Endothelial cell of umbilical vein (primary cell): ENCODE measurements around the gene EEF1B2. TPM values are rescaled to one million over a fixed set of nuclear protein-coding genes. Genes with fewer than 3 reads are reported as not detected.

Experiments used
- BruUV-seq: library from RNA; stranded (reverse); fragments of 400-500 nt; replicated peaks from 2 replicates; lab custom pipeline; 2021; lab: Mats Ljungman, UMichigan
- CTCF ChIA-PET: fragments of 300-600, 350-600 bp; sonication (Branson Sonifier 250); formaldehyde crosslinking; loops from one replicate; lab custom pipeline; 2021; ENCODE audit warnings: antibody characterized with exemption, inconsistent platforms; lab: Charles Lee
- POLR2A ChIA-PET: fragments of 300-600, 350-600 bp; sonication (Branson Sonifier 250); formaldehyde crosslinking; loops from one replicate; lab custom pipeline; 2021; ENCODE audit warnings: antibody characterized with exemption, inconsistent platforms; lab: Charles Lee
- DNase-seq: peaks from one replicate; pipeline ENCODE4 v3.0.0-alpha.2; 2011; ENCODE audit warnings: low read depth, low spot score
- FAIRE-seq: peaks from 2 replicates; lab custom pipeline; 2011; peaks lifted over from hg19 to GRCh38; lab: Jason Lieb, UNC
- H2AFZ ChIP-seq: 2 replicates; pipeline ENCODE4 v1.6.0; 2012; ENCODE audit warnings: low read depth, low read length, control low read depth, inconsistent platforms
- H3K27ac ChIP-seq: 2 replicates; pipeline ENCODE4 v1.5.1; 2011; ENCODE audit warnings: low read depth, mild to moderate bottlenecking, control low read depth, low read length, moderate library complexity; ENCODE audit not compliant: insufficient read depth
- H3K27me3 ChIP-seq, 2 experiments: 2 replicates each; pipeline versions ENCODE4 v1.6.0 to v1.6.1; 2011; ENCODE audit warnings: low read length in 2 of 2, mixed read lengths in 1 of 2; ENCODE audit not compliant: control insufficient read depth in 2 of 2, insufficient read depth in 2 of 2
- H3K36me3 ChIP-seq, 2 experiments: 2 replicates in 1 of 2; 3 replicates in 1 of 2; pipeline ENCODE4 v1.5.1; 2011; ENCODE audit warnings: low read length in 2 of 2, mild to moderate bottlenecking in 1 of 2, moderate library complexity in 1 of 2; ENCODE audit not compliant: control insufficient read depth in 2 of 2, insufficient read depth in 2 of 2; ENCODE audit errors: extremely low read depth in 1 of 2
- H3K4me1 ChIP-seq: 3 replicates; pipeline ENCODE4 v1.5.1; 2011; ENCODE audit warnings: mild to moderate bottlenecking, low read length; ENCODE audit not compliant: control insufficient read depth, insufficient read depth; ENCODE audit errors: extremely low read depth
- H3K4me2 ChIP-seq: 2 replicates; pipeline ENCODE4 v1.6.1; 2011; ENCODE audit warnings: low read length, control low read depth, mixed read lengths; ENCODE audit not compliant: insufficient read depth
- H3K4me3 ChIP-seq, 3 experiments: fragments of 200-600 bp in 1 of 3; sonication (generic), shearing (Covaris generic) in 1 of 3; replicated peaks in 1 of 3; 2 replicates each; pipeline ENCODE4 v1.5.1; 2011 to 2016; ENCODE audit warnings: control low read depth in 3 of 3, low read length in 3 of 3, mild to moderate bottlenecking in 2 of 3, inconsistent platforms in 1 of 3, low read depth in 1 of 3, moderate library complexity in 1 of 3; ENCODE audit not compliant: insufficient read depth in 1 of 3
- H3K79me2 ChIP-seq: 2 replicates; pipeline ENCODE4 v1.6.0; 2012; ENCODE audit warnings: low read length, inconsistent platforms; ENCODE audit not compliant: control insufficient read depth, insufficient read depth
- H3K9ac ChIP-seq: replicated peaks from 2 replicates; pipeline ENCODE3; 2011; ENCODE audit warnings: low read length, control low read depth; ENCODE audit not compliant: insufficient read depth; ENCODE audit errors: extremely low read depth
- H3K9me1 ChIP-seq: replicated peaks from 3 replicates; pipeline ENCODE4 v1.6.0; 2011; ENCODE audit warnings: mild to moderate bottlenecking, low read length; ENCODE audit not compliant: control insufficient read depth, insufficient read depth; ENCODE audit errors: extremely low read depth
- H3K9me3 ChIP-seq: replicated peaks from 2 replicates; pipeline ENCODE4 v1.5.1; 2012; ENCODE audit warnings: low read length, inconsistent platforms; ENCODE audit not compliant: control insufficient read depth, insufficient read depth
- H4K20me1 ChIP-seq: replicated peaks from 2 replicates; pipeline ENCODE3; 2011; ENCODE audit warnings: mild to moderate bottlenecking, low read length; ENCODE audit not compliant: control insufficient read depth, insufficient read depth; ENCODE audit errors: extremely low read depth
- EZH2 ChIP-seq: IDR thresholded peaks from 2 replicates; pipeline ENCODE4 v1.6.1; 2012; ENCODE audit warnings: borderline replicate concordance, low read depth, mild to moderate bottlenecking, moderate library complexity, low read length, inconsistent platforms; ENCODE audit not compliant: severe bottlenecking
- FOS ChIP-seq: IDR thresholded peaks from 2 replicates; pipeline ENCODE4 v1.6.1; 2011; ENCODE audit warnings: mild to moderate bottlenecking, low read length, moderate library complexity, borderline replicate concordance; ENCODE audit not compliant: insufficient read depth
- GATA2 ChIP-seq: IDR thresholded peaks from 2 replicates; pipeline ENCODE4 v1.7.0; 2011; ENCODE audit warnings: low read depth, mild to moderate bottlenecking, moderate library complexity, mixed read lengths, low read length; ENCODE audit not compliant: insufficient read length, insufficient read depth
- JUN ChIP-seq: IDR thresholded peaks from 2 replicates; pipeline ENCODE4 v1.6.1; 2011; ENCODE audit warnings: borderline replicate concordance, low read depth; ENCODE audit not compliant: insufficient read length, insufficient read depth
- MYC ChIP-seq: IDR thresholded peaks from one replicate; pipeline ENCODE4 v1.6.1; 2011; ENCODE audit warnings: mild to moderate bottlenecking, low read depth, low read length
- POLR2A ChIP-seq: IDR thresholded peaks from 2 replicates; pipeline ENCODE4 v1.6.1; 2012; ENCODE audit warnings: low read depth, mild to moderate bottlenecking, control low read depth, low read length
- POLR2AphosphoS5 ChIP-seq: IDR thresholded peaks from 2 replicates; pipeline ENCODE4 v1.6.1; 2012; ENCODE audit warnings: low read depth, mild to moderate bottlenecking, control low read depth, low read length, moderate library complexity; ENCODE audit not compliant: insufficient read depth
- dilution Hi-C: fragments of 300-500 bp; cut with MboI; formaldehyde crosslinking; loops from one replicate; pipeline ENCODE4 v1.15.0; 2019; ENCODE audit warnings: low sequenced_read_pairs; ENCODE audit not compliant: extremely low pct_ligation_motif_present
- intact Hi-C: fragments of 100-400 bp; cut with micrococcal nuclease; formaldehyde crosslinking; loops from one replicate; pipeline ENCODE4 v1.10.0; 2022
- polyA plus RNA-seq, 4 experiments: library from polyadenylated mRNA; depleted of rRNA in 3 of 4; stranded (reverse) in 3 of 4; unstranded in 1 of 4; fragments of >200 nt; gene quantifications; 2 replicates each; pipeline versions ENCODE4 v1.2.1 to v1.2.3, GENCODE V29; 2011 to 2012; ENCODE audit warnings: missing spikeins in 1 of 4
- total RNA-seq: library from RNA; stranded (reverse); gene quantifications from 2 replicates; pipeline ENCODE4 v1.2.3, GENCODE V29; 2021
- TF ChIP-seq, protein P1 (sequence below): IDR thresholded peaks from 2 replicates; pipeline ENCODE4 v1.6.1; 2011; ENCODE audit not compliant: insufficient read depth, insufficient read length
- TF ChIP-seq, protein P2 (sequence below), 2 donors: IDR thresholded peaks; 1 replicate in 1 of 2; 2 replicates in 1 of 2; pipeline ENCODE4 v1.5.1; 2011; ENCODE audit warnings: low read length in 2 of 2, mild to moderate bottlenecking in 2 of 2, moderate library complexity in 2 of 2, control low read depth in 1 of 2, inconsistent platforms in 1 of 2, low read depth in 1 of 2; ENCODE audit not compliant: insufficient read depth in 1 of 2; ENCODE audit errors: extremely low read depth in 1 of 2

The EEF1B2 gene
- total and polyA plus RNA-seq, 2 donors (not counting 3 experiments of a cell fraction or from before 2014, with no cell fraction given): 454 to 576 TPM

DNA sequence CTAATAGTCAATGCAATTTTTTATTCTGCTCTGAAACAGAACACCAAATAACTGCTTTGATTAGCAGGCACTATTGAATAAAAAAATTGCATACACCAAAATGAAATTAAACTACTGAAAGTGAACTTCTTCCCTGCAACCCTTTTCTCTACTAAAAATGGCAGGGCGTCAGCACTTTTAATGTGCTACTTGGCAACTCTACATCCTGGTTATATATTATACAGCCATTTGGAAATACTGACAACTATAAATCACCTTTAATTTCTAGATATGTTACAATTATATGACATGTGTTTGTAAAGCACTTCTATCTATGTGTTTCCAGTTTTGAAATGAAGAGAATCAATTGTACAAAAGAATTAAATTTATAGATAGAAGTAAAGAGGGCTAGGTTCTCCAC, 10.4 kb upstream of the EEF1B2 start:
- no peaks in the 10 kb centered on the region for H3K4me1 ChIP-seq
- no peak for TF ChIP-seq FOS
- no peak overlapping the region for H3K4me3 ChIP-seq
- H3K9me1 ChIP-seq: no peaks in the 10 kb centered on the region
- H3K4me2 ChIP-seq: no peak overlapping the region
- BruUV-seq: no TSS peak
- H3K36me3 ChIP-seq: peaks cover 15 to 26% of the 10 kb centered on the region in 2 experiments
- no peak overlapping the region for H3K27ac ChIP-seq
- H3K9ac ChIP-seq: no peak overlapping the region
- H2AFZ ChIP-seq: no peak overlapping the region
- no peaks in the 10 kb centered on the region for H4K20me1 ChIP-seq
- H3K9me3 ChIP-seq: no peaks in the 10 kb centered on the region
- POLR2A ChIA-PET: no interaction called here
- intact Hi-C loops: no loop called here
- H3K27me3 ChIP-seq: no peaks in the 10 kb centered on the region
- peaks cover 29% of the 10 kb centered on the region for H3K79me2 ChIP-seq
- no peak for FAIRE-seq
- dilution Hi-C loops: no loop called here
- no peak for DNase-seq
- CTCF ChIA-PET: no interaction called here

DNA sequence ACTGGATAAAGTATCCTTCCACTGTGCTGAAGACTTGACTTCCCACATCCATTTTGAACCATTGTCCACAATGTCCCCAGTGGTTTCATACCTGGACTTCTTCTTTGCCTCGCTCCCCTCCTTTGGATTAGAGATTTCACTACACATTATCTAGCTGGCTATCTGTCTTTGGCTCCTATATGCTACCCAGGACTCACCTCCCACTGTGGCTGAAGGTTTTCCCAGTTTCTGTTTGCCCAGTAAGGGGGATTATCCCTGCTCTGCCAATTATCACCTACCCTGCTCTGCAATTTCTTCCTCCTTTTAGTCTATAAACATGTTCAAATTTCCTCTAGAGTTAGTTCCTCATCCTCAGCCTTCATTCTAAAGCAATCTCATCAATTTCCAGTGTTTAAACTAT, 9.5 kb upstream of the EEF1B2 start:
- DNase-seq: no peak
- intact Hi-C loops (no loop called here), dilution Hi-C loops (no loop called here)
- H3K4me1 ChIP-seq: no peaks in the 10 kb centered on the region
- BruUV-seq: no TSS peak
- no peaks in the 10 kb centered on the region for H4K20me1 ChIP-seq
- no peak overlapping the region for H2AFZ ChIP-seq
- H3K4me2 ChIP-seq: no peak overlapping the region
- H3K79me2 ChIP-seq: peaks cover 33% of the 10 kb centered on the region
- H3K4me3 ChIP-seq: no peak overlapping the region
- H3K36me3 ChIP-seq: peaks cover 14 to 25% of the 10 kb centered on the region in 2 experiments
- no peaks in the 10 kb centered on the region for H3K27me3 ChIP-seq
- ChIA-PET CTCF (no interaction called here), POLR2A (no interaction called here)
- H3K9ac ChIP-seq: no peak overlapping the region
- no peak for FAIRE-seq
- H3K9me3 ChIP-seq: no peaks in the 10 kb centered on the region
- TF ChIP-seq, protein P1, sequence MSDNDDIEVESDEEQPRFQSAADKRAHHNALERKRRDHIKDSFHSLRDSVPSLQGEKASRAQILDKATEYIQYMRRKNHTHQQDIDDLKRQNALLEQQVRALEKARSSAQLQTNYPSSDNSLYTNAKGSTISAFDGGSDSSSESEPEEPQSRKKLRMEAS: no peak
- no peak for TF ChIP-seq GATA2
- TF ChIP-seq EZH2: no peak
- TF ChIP-seq MYC: no peak
- TF ChIP-seq, protein P2, sequence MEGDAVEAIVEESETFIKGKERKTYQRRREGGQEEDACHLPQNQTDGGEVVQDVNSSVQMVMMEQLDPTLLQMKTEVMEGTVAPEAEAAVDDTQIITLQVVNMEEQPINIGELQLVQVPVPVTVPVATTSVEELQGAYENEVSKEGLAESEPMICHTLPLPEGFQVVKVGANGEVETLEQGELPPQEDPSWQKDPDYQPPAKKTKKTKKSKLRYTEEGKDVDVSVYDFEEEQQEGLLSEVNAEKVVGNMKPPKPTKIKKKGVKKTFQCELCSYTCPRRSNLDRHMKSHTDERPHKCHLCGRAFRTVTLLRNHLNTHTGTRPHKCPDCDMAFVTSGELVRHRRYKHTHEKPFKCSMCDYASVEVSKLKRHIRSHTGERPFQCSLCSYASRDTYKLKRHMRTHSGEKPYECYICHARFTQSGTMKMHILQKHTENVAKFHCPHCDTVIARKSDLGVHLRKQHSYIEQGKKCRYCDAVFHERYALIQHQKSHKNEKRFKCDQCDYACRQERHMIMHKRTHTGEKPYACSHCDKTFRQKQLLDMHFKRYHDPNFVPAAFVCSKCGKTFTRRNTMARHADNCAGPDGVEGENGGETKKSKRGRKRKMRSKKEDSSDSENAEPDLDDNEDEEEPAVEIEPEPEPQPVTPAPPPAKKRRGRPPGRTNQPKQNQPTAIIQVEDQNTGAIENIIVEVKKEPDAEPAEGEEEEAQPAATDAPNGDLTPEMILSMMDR (IDR thresholded peaks at IDR 0.05; ENCODE audit: extremely low read depth in 1 of 2, insufficient read depth in 1 of 2, low read depth in 1 of 2, low read length in 2 of 2): no peak
- TF ChIP-seq POLR2A: no peak
- no peak for TF ChIP-seq POLR2AphosphoS5
- TF ChIP-seq FOS: no peak
- TF ChIP-seq JUN: no peak
- H3K9me1 ChIP-seq: no peaks in the 10 kb centered on the region
- H3K27ac ChIP-seq: no peak overlapping the region
